Stimulated activated CD8-positive, alpha-beta memory T cell treated with anti-CD3 and anti-CD28 coated beads, Interleukin-12 subunit alpha, Interleukin-12 subunit beta, amount 100 ng/mL, for 4 hours (primary cell): Measurements from ENCODE around the gene TELO2.

Source experiments
- DNase-seq: peaks from one replicate; pipeline ENCODE4 v3.0.0-alpha.2; 2020; ENCODE audit warnings: low read depth

TELO2 gene

GRCh38 chr16:1498899-1499676 is 5.9 kb downstream of the TELO2 start:
- DNase-seq, result no peak

- no peak for DNase-seq
These were observed 6.8 kb downstream of the TELO2 start for GRCh38 chr16:1499756-1500464.

- DNase-seq, result no peak
These were observed 7.4 kb downstream of the TELO2 start for GRCh38 chr16:1500465-1501150.

- no peak for DNase-seq
These were observed 8.5 kb downstream of the TELO2 start for GRCh38 chr16:1501630-1502029.

GRCh38 chr16:1502092-1503004 is 9.2 kb downstream of the TELO2 start:
- no peak for DNase-seq

- DNase-seq, result no peak
These were observed 10.2 kb downstream of the TELO2 start for GRCh38 chr16:1503110-1503955.

GRCh38 chr16:1505073-1505844 is 12.1 kb downstream of the TELO2 start:
- no peak for DNase-seq

- no peak for DNase-seq
These were observed 12.8 kb downstream of the TELO2 start for GRCh38 chr16:1505912-1506311.

- no peak for DNase-seq
These were observed 13.5 kb downstream of the TELO2 start for GRCh38 chr16:1506494-1507213.

GRCh38 chr16:1508494-1509187 is 15.5 kb downstream of the TELO2 start:
- no peak for DNase-seq

- DNase-seq, result no peak
These were observed 16.4 kb downstream of the TELO2 start for GRCh38 chr16:1509307-1510221.

GRCh38 chr16:1510272-1510671 is 17.1 kb downstream of the TELO2 start:
- no peak for DNase-seq

GRCh38 chr16:1510941-1511351 is 17.8 kb downstream of the TELO2 start:
- no peak for DNase-seq

- DNase-seq, result no peak
These were observed 18.8 kb downstream of the TELO2 start for GRCh38 chr16:1511662-1512569.

- no peak for DNase-seq
These were observed 19.6 kb downstream of the TELO2 start for GRCh38 chr16:1512774-1513173.

- DNase-seq, result no peak
These were observed 21.3 kb downstream of the TELO2 start for GRCh38 chr16:1514507-1514906.
